GM21367 (cell line): ENCODE measurements around the gene NCOA1.
"Not testable (repeated sequence)": the region's sequence is repeated elsewhere in the genome, so short reads cannot be mapped to it uniquely, and the experiment has no call there.

Experiments
- ATAC-seq: cut with Tn5 transposase; IDR thresholded peaks from one replicate; pipeline ENCODE4 v1.9.1; 2021; ENCODE audit not compliant: unreplicated experiment

Gene NCOA1

GRCh38 chr2:24505534-24506275 lies 14.7 kb downstream of the NCOA1 start:
- no peak for ATAC-seq

GRCh38 chr2:24507549-24507948 lies 16.5 kb downstream of the NCOA1 start:
- ATAC-seq, result no peak

GRCh38 chr2:24508878-24509277 lies 17.8 kb downstream of the NCOA1 start:
- ATAC-seq, result no peak

DNA sequence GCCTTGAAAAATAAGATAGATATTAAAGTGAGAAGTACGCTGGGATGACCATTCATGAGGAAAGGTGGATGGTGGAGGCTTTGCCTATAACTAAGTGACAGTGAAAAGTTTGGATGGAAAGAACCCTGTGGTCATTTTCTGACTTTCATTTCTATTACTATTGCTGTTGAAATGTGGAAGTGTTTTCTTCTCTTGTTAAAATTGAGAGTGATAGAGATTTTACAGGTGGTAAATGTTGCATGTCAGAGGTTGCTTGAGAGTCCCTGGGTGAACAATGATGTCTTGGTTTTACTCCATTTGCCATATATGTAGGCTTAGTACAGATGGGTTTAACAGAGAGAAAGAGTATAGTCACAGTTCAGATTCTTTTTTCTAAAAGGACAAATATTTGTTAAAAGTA lies 18.4 kb downstream of the NCOA1 start:
- peak; percentile 65 for ATAC-seq

DNA sequence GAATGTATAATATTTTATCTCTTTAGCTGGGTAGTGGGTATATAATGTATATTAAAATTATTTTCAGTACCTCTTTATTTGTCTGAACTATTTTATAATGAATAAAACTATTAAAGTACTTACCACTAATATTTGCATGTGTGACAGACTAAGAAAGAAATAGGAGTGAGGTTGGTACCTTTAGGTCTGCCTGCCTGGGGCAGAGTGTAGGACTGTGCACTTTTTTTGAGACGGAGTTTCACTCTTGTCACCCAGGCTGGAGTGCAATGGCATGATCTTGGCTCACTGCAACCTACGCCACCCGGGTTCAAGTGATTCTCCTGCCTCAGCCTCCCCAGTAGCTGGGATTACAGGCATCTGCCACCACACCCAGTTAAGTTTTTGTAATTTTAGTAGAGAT lies 18.8 kb downstream of the NCOA1 start:
- peak; percentile 41 for ATAC-seq

DNA sequence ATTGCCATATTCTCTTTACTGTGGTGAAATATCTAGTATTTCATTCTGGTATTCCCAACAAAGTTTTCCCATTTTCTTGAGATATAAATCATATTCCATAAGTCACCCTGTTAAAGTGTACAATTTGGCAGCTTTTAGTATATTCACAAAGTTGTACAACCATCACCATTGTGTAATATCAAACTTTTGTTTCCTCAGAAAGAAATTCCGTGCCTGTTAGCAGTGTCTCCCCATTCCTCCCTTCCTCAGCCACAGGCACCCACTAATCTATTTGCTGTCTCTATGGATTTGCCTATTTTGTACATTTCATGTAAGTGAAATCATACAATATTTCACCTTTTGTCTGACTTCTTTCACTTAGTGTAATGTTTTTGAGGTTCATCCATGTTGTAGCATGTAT lies 19.7 kb downstream of the NCOA1 start:
- no peak for ATAC-seq

DNA sequence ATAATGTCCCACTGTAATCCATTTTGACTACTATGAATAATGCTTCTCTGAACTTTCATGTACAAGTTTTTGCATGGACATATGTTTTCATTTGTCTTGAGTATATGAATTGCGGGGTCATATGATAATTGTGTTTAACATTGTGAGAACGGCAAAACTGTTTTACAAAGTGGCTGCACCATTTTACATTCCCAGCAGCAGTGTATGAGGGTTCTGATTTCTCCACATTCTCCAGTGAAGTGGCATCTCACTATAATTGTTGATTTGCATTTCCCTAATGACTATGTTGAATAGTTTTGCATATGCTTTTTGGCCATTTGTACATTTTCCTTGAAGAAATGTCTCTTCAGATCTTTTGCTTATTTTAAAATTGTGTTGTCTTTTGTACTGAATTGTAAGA lies 20.1 kb downstream of the NCOA1 start:
- ATAC-seq, result no peak

DNA sequence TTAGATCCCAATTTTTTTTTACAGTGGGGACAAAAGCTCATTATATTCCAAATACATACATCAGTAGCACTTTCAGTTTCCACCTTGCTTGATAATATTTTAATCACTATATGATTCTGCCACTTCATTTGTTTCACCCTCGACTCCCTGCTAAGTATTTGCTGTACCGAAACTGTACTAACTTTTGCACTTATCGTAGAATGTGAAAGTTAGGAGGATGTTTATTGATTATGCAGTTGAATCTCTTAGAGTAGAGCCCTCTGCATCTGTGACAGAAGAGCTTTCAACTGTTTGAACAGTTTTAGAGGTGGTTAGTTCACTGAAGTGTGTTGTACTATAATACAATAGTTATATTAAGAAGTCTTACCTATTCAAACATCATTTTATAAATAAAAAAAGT lies 20.8 kb downstream of the NCOA1 start:
- ATAC-seq, result no peak

- ATAC-seq, result no peak
Observed at GRCh38 chr2:24512404-24512803, 21.4 kb downstream of the NCOA1 start.

DNA sequence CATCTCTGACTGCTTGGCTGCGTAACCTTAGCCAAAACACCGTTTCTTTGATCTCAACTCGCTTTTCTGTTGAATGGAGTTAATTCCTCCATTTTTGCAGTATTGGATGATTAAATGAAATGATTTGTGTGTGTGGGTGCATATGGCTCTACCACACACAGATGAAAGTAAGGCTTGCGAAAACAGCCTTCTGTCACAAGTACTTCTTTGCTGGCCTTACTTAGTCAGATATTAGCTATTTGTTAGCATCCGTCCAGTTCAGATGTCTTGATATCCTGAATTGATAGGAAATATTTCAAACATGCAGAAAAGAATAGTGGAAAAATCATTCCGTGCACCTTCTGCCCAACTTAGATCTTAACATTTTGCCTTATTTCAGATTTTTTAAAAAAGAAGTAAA lies 21.8 kb downstream of the NCOA1 start:
- no peak for ATAC-seq

DNA sequence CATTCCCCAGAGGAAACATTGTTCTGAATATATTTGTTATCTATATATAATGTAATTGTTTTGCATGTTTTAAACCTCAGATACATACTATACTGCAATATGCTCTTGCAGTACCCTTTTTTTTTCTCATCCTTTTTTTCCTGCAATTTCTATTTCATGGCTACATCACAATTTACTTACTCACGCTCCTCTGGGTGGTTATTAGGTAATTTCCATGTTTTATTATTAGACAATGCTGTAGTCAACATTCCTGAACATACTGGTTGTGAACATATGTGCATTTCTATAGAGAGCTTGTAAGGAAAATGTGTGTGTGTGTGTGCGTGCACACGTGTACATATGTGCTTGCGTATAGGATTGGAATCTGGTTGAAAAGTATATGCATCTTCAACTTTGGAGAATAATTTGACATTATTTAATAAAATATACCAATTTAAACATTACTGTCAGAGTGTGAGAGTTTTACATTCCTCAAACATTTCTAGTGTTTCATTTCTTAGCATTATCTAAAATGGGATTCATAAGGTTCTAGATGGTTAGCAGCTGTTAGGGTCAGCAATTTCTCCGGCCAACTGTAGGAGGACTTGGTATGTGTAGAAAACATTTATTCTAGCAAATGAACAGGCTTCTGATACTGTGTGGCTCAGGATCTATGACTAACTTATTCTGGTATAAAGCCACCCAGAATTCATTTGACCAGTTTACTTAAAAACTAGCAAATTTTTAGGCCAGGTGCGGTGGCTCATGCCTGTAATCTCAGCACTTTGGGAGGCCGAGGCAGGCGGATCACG lies 22.4 kb downstream of the NCOA1 start:
- no peak for ATAC-seq

GRCh38 chr2:24514820-24515219 lies 23.8 kb downstream of the NCOA1 start:
- ATAC-seq, result no peak

GRCh38 chr2:24515335-24515734 lies 24.3 kb downstream of the NCOA1 start:
- ATAC-seq, result no peak

DNA sequence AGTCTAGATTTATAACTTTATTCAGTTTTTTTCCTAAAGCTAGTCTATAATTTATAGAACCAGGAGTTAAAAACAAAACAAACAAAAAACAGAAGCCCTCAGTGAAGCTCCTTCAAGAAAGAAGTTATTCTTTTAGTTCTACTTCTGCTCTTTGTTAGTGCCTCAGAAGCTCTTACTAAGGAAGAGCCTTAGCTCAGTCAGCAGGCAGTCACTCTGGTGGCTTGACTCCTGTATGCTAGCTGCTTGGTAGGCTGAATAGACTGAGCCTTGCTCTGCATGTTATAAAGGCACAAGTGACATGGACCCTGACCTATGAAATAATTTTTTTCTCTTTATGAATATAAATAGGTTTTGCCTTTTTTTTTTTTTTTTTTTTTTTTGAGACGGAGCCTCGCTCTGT lies 24.8 kb downstream of the NCOA1 start:
- peak; percentile 49 for ATAC-seq

GRCh38 chr2:24517247-24517646 lies 26.2 kb downstream of the NCOA1 start:
- no peak for ATAC-seq

DNA sequence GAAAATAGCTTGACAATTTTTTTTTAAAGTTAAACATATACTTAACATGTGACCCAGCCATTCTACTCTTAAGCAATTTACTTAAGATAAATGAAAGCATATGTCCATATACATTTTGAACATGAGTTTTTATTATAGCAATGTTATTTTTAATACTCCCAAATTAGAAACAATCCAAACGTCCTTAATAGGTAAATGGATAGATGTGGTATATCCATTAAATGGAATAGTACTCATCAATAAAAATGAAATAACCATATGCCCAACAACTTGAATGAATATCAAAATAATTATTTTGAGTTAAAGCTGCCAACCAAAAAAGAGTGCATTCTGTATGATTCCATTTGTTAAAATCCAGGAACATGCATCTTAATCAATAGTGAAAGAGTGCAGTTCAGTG lies 29.1 kb downstream of the NCOA1 start:
- no peak for ATAC-seq

DNA sequence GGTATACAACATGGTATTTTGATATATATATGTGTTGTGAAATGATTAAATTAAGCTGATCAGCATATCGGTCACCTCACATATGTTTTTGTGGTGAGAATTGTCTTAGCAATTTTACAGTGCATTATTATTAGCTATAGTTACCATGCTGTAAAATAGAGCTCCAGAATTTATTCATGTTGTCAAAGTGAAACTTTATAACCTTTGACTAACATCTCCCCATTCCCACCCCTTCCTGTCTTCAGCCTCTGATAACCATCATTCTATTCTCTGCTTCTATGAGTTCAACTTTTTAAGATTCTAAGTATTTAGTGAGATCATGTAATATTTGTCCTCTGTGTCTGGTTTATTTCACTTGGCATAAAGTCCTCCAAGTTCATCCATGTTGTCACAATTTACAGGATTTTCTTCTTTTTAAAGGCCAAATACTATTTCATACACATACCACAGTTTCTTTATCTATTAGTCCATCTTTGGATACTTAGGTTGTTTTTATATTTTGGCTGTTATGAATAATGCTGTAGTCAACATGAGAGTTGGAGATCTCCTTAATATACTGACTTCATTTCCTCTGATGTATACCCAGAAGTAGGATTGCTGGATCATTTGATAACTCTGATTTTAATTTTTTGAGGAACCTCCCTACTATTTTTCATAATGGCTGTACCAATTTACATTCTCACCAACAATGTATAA lies 30.3 kb downstream of the NCOA1 start:
- no peak for ATAC-seq

GRCh38 chr2:24521975-24522639 lies 31.1 kb downstream of the NCOA1 start:
- ATAC-seq, result no peak

DNA sequence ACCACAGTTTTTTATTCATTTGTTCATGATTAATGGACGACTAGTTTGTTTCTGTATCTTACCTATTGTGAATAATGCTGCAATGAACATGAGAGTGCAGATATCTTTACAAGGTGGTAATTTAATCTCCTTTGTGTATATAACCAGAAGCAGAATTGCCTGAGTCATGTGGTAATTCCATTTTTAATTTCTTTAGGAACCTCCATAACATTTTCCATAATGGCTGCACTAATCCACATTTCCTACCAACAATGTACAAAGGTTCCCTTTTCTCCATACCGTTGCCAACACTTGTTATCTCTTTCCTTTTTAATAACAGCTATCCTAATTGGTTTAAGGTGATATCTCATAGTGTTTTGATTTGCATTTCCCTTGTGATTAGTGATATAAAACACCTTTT lies 36.5 kb downstream of the NCOA1 start:
- no peak for ATAC-seq

DNA sequence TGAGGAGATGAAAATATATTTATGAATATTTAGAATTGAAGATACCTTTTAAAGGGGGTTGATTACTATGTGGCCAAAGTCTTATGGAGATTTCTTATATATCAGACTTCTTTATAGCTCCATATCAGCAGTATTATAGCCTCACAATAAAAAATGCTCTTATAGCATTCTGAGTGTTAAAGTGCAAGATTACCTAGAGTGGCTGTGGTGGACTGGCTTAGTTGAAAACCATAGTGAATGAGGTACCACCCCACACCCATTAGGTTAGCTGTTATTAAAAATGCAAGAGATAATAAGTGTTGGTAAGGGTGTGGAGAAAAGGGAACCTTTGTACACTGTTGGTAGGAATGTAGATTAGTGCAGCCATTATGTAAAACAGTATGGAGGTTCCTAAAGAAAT lies 39.7 kb downstream of the NCOA1 start:
- no peak for ATAC-seq

DNA sequence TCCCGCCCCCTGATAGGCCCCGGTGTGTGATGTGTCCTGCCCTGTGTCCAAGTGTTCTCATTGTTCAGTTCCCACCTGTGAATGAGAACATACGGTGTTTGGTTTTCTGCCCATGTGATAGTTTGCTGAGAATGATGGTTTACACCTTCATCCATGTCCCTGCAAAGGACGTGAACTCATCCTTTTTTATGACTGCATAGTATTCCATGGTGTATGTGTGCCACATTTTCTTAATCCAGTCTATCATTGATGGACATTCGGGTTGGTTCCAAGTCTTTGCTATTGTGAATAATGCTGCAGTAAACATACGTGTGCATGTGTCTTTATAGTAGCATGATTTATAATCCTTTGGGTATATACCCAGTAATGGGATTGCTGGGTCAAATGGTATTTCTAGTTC lies 40.6 kb downstream of the NCOA1 start:
- ATAC-seq, result not testable (repeated sequence)
